ENCODE measurements around the gene CYB561D2. TPM values are rescaled to one million over a fixed set of nuclear protein-coding genes. Genes with fewer than 3 reads are reported as not detected.

Gene CYB561D2
- total and polyA plus RNA-seq, 10 of the 15 experiments (the other 5 are each of a cell fraction or from before 2014, with no cell fraction given), result 7.6 to 39.2 (median 18.8) TPM

Other genes with a start within 250 kb of the CYB561D2 start
Only the 7 nearest of the 19 such genes appear.
- gene HYAL1, start 47.3 kb upstream of the CYB561D2 start, total RNA-seq (2014; rRNA removed), result 0.06 and 0.33 TPM in 2 replicates
- gene HYAL1, start 47.3 kb upstream of the CYB561D2 start, total RNA-seq (2014; rRNA removed; fragmentation: Illumina TruSeq; extraction: Trizol), result 0.09 and 0.36 TPM in 2 replicates
- 0.40 and 0.49 TPM in 2 replicates for gene HYAL1, start 47.3 kb upstream of the CYB561D2 start, total RNA-seq (2021)
- 0.04 and 0.07 TPM in 2 replicates for gene HYAL1, start 47.3 kb upstream of the CYB561D2 start, polyA plus RNA-seq (2011; rRNA removed)
- 0.07 TPM in 1 of 2 replicates, not detected in the other for gene HYAL1, start 47.3 kb upstream of the CYB561D2 start, polyA plus RNA-seq (2014; fragmentation: Illumina TruSeq; extraction: Trizol)
- gene HYAL1, start 47.3 kb upstream of the CYB561D2 start, polyA plus RNA-seq (2014; fragmentation: Nextera tagmentation; extraction: Ambion mirVana), result not detected
- gene HYAL1, start 47.3 kb upstream of the CYB561D2 start, polyA plus RNA-seq (2014; rRNA removed), result 0.13 and 0.20 TPM in 2 replicates
- gene HYAL1, start 47.3 kb upstream of the CYB561D2 start, polyA plus RNA-seq (2016; fragmentation: Nextera tagmentation; extraction: Ambion mirVana), result under 1 TPM; 0.23 to 0.55 TPM
- 17.7 and 21.8 TPM in 2 replicates for gene HYAL2, start 28.1 kb upstream of the CYB561D2 start, total RNA-seq (2014; rRNA removed)
- gene HYAL2, start 28.1 kb upstream of the CYB561D2 start, total RNA-seq (2014; rRNA removed; fragmentation: Illumina TruSeq; extraction: Trizol), result 7.6 and 7.7 TPM in 2 replicates
- 12.4 and 14.8 TPM in 2 replicates for gene HYAL2, start 28.1 kb upstream of the CYB561D2 start, total RNA-seq (2021)
- gene HYAL2, start 28.1 kb upstream of the CYB561D2 start, polyA plus RNA-seq (2011; rRNA removed), result 6.0 and 11.0 TPM in 2 replicates
- 0.87 and 6.4 TPM in 2 replicates for gene HYAL2, start 28.1 kb upstream of the CYB561D2 start, polyA plus RNA-seq (2014; fragmentation: Illumina TruSeq; extraction: Trizol)
- gene HYAL2, start 28.1 kb upstream of the CYB561D2 start, polyA plus RNA-seq (2014; fragmentation: Nextera tagmentation; extraction: Ambion mirVana), result under 1 TPM; 0.06 to 0.31 TPM
- 14.4 and 21.2 TPM in 2 replicates for gene HYAL2, start 28.1 kb upstream of the CYB561D2 start, polyA plus RNA-seq (2014; rRNA removed)
- 10 to 100 TPM; 17.1 to 17.4 TPM for gene HYAL2, start 28.1 kb upstream of the CYB561D2 start, polyA plus RNA-seq (2016; fragmentation: Nextera tagmentation; extraction: Ambion mirVana)
- 31.1 and 34.7 TPM in 2 replicates for gene TUSC2, start 22.6 kb upstream of the CYB561D2 start, total RNA-seq (2014; rRNA removed)
- gene TUSC2, start 22.6 kb upstream of the CYB561D2 start, total RNA-seq (2014; rRNA removed; fragmentation: Illumina TruSeq; extraction: Trizol), result 17.7 and 18.0 TPM in 2 replicates
- gene TUSC2, start 22.6 kb upstream of the CYB561D2 start, total RNA-seq (2021), result 33.8 and 34.5 TPM in 2 replicates
- gene TUSC2, start 22.6 kb upstream of the CYB561D2 start, polyA plus RNA-seq (2011; rRNA removed), result 24.3 and 37.8 TPM in 2 replicates
- gene TUSC2, start 22.6 kb upstream of the CYB561D2 start, polyA plus RNA-seq (2014; fragmentation: Illumina TruSeq; extraction: Trizol), result 24.3 and 27.0 TPM in 2 replicates
- gene TUSC2, start 22.6 kb upstream of the CYB561D2 start, polyA plus RNA-seq (2014; fragmentation: Nextera tagmentation; extraction: Ambion mirVana), result 10 to 100 TPM in 1 of 2 experiments, 1 to 10 TPM in 1; 4.0 to 10.2 TPM
- 69.4 and 79.5 TPM in 2 replicates for gene TUSC2, start 22.6 kb upstream of the CYB561D2 start, polyA plus RNA-seq (2014; rRNA removed)
- gene TUSC2, start 22.6 kb upstream of the CYB561D2 start, polyA plus RNA-seq (2016; fragmentation: Nextera tagmentation; extraction: Ambion mirVana), result 10 to 100 TPM; 71.1 to 73.8 TPM
- gene RASSF1, start 10.0 kb upstream of the CYB561D2 start, total RNA-seq (2014; rRNA removed), result 39.3 and 40.1 TPM in 2 replicates
- 15.7 and 16.1 TPM in 2 replicates for gene RASSF1, start 10.0 kb upstream of the CYB561D2 start, total RNA-seq (2014; rRNA removed; fragmentation: Illumina TruSeq; extraction: Trizol)
- 30.9 and 35.2 TPM in 2 replicates for gene RASSF1, start 10.0 kb upstream of the CYB561D2 start, total RNA-seq (2021)
- 36.4 and 59.6 TPM in 2 replicates for gene RASSF1, start 10.0 kb upstream of the CYB561D2 start, polyA plus RNA-seq (2011; rRNA removed)
- gene RASSF1, start 10.0 kb upstream of the CYB561D2 start, polyA plus RNA-seq (2014; fragmentation: Illumina TruSeq; extraction: Trizol), result 9.6 and 18.5 TPM in 2 replicates
- gene RASSF1, start 10.0 kb upstream of the CYB561D2 start, polyA plus RNA-seq (2014; fragmentation: Nextera tagmentation; extraction: Ambion mirVana), result 10 to 100 TPM in 1 of 2 experiments, 1 to 10 TPM in 1; 4.4 to 10.3 TPM
- gene RASSF1, start 10.0 kb upstream of the CYB561D2 start, polyA plus RNA-seq (2014; rRNA removed), result 54.1 and 61.3 TPM in 2 replicates
- gene RASSF1, start 10.0 kb upstream of the CYB561D2 start, polyA plus RNA-seq (2016; fragmentation: Nextera tagmentation; extraction: Ambion mirVana), result 10 to 100 TPM; 48.7 to 49.1 TPM
- 0.11 and 0.60 TPM in 2 replicates for gene ZMYND10, start 5.1 kb upstream of the CYB561D2 start, total RNA-seq (2014; rRNA removed)
- gene ZMYND10, start 5.1 kb upstream of the CYB561D2 start, total RNA-seq (2014; rRNA removed; fragmentation: Illumina TruSeq; extraction: Trizol), result 0.14 and 0.27 TPM in 2 replicates
- gene ZMYND10, start 5.1 kb upstream of the CYB561D2 start, total RNA-seq (2021), result 0.45 and 0.80 TPM in 2 replicates
- 0.40 and 1.0 TPM in 2 replicates for gene ZMYND10, start 5.1 kb upstream of the CYB561D2 start, polyA plus RNA-seq (2011; rRNA removed)
- gene ZMYND10, start 5.1 kb upstream of the CYB561D2 start, polyA plus RNA-seq (2014; fragmentation: Illumina TruSeq; extraction: Trizol), result 0.18 TPM in 1 of 2 replicates, not detected in the other
- under 1 TPM; 0.26 to 0.40 TPM for gene ZMYND10, start 5.1 kb upstream of the CYB561D2 start, polyA plus RNA-seq (2014; fragmentation: Nextera tagmentation; extraction: Ambion mirVana)
- gene ZMYND10, start 5.1 kb upstream of the CYB561D2 start, polyA plus RNA-seq (2014; rRNA removed), result 0.35 and 0.91 TPM in 2 replicates
- gene ZMYND10, start 5.1 kb upstream of the CYB561D2 start, polyA plus RNA-seq (2016; fragmentation: Nextera tagmentation; extraction: Ambion mirVana), result under 1 TPM; 0.66 to 0.94 TPM
- 34.6 and 35.4 TPM in 2 replicates for gene NPRL2, start 87 bp upstream of the CYB561D2 start, total RNA-seq (2014; rRNA removed)
- gene NPRL2, start 87 bp upstream of the CYB561D2 start, total RNA-seq (2014; rRNA removed; fragmentation: Illumina TruSeq; extraction: Trizol), result 15.0 and 17.8 TPM in 2 replicates
- 19.4 and 22.9 TPM in 2 replicates for gene NPRL2, start 87 bp upstream of the CYB561D2 start, total RNA-seq (2021)
- 39.4 and 54.2 TPM in 2 replicates for gene NPRL2, start 87 bp upstream of the CYB561D2 start, polyA plus RNA-seq (2011; rRNA removed)
- gene NPRL2, start 87 bp upstream of the CYB561D2 start, polyA plus RNA-seq (2014; fragmentation: Illumina TruSeq; extraction: Trizol), result 12.9 and 22.5 TPM in 2 replicates
- gene NPRL2, start 87 bp upstream of the CYB561D2 start, polyA plus RNA-seq (2014; fragmentation: Nextera tagmentation; extraction: Ambion mirVana), result 10 to 100 TPM; 33.6 to 36.2 TPM
- gene NPRL2, start 87 bp upstream of the CYB561D2 start, polyA plus RNA-seq (2014; rRNA removed), result 34.0 and 38.8 TPM in 2 replicates
- 10 to 100 TPM; 31.0 to 32.1 TPM for gene NPRL2, start 87 bp upstream of the CYB561D2 start, polyA plus RNA-seq (2016; fragmentation: Nextera tagmentation; extraction: Ambion mirVana)
- gene TMEM115, start 8.7 kb downstream of the CYB561D2 start, total RNA-seq (2014; rRNA removed), result 18.1 and 18.7 TPM in 2 replicates
- 7.1 and 8.0 TPM in 2 replicates for gene TMEM115, start 8.7 kb downstream of the CYB561D2 start, total RNA-seq (2014; rRNA removed; fragmentation: Illumina TruSeq; extraction: Trizol)
- 15.9 and 18.4 TPM in 2 replicates for gene TMEM115, start 8.7 kb downstream of the CYB561D2 start, total RNA-seq (2021)
- gene TMEM115, start 8.7 kb downstream of the CYB561D2 start, polyA plus RNA-seq (2011; rRNA removed), result 4.2 and 8.8 TPM in 2 replicates
- gene TMEM115, start 8.7 kb downstream of the CYB561D2 start, polyA plus RNA-seq (2014; fragmentation: Illumina TruSeq; extraction: Trizol), result 3.6 and 10.1 TPM in 2 replicates
- 1 to 10 TPM; 1.9 to 2.5 TPM for gene TMEM115, start 8.7 kb downstream of the CYB561D2 start, polyA plus RNA-seq (2014; fragmentation: Nextera tagmentation; extraction: Ambion mirVana)
- gene TMEM115, start 8.7 kb downstream of the CYB561D2 start, polyA plus RNA-seq (2014; rRNA removed), result 16.9 and 18.8 TPM in 2 replicates
- gene TMEM115, start 8.7 kb downstream of the CYB561D2 start, polyA plus RNA-seq (2016; fragmentation: Nextera tagmentation; extraction: Ambion mirVana), result 10 to 100 TPM; 16.4 to 17.6 TPM

All from GM12878 (cell line).